Parathyroid adenoma (tissue), 2 donors: ENCODE results near the gene SFMBT2.
"Not testable (repeated sequence)": the region's sequence is repeated elsewhere in the genome, so short reads cannot be mapped to it uniquely, and the experiment has no call there.

ENCODE experiments used
- H2AFZ ChIP-seq: fragments of 300-600 bp; sonication (generic); one replicate; pipeline ENCODE4 v1.7.0; 2017; ENCODE audit warnings: antibody characterized with exemption, mild to moderate bottlenecking
- H3K27ac ChIP-seq: fragments of 300-600 bp; sonication (generic); one replicate; pipeline ENCODE4 v1.7.0; 2017
- H3K27me3 ChIP-seq: fragments of 300-600 bp; sonication (generic); one replicate; pipeline ENCODE4 v1.7.0; 2017; ENCODE audit warnings: low read length; ENCODE audit not compliant: control insufficient read depth, insufficient read depth
- H3K36me3 ChIP-seq: fragments of 300-600 bp; sonication (generic); one replicate; pipeline ENCODE4 v1.7.0; 2017; ENCODE audit warnings: low read length; ENCODE audit not compliant: control insufficient read depth, insufficient read depth
- H3K4me1 ChIP-seq: fragments of 300-600 bp; sonication (generic); one replicate; pipeline ENCODE4 v1.7.0; 2017; ENCODE audit warnings: control low read depth
- H3K4me2 ChIP-seq: fragments of 300-600 bp; sonication (generic); one replicate; pipeline ENCODE4 v1.7.0; 2017; ENCODE audit warnings: low read length
- H3K4me3 ChIP-seq: fragments of 300-600 bp; sonication (generic); one replicate; pipeline ENCODE4 v1.7.0; 2017; ENCODE audit warnings: low read depth, low read length
- H3K79me2 ChIP-seq: fragments of 300-600 bp; sonication (generic); one replicate; pipeline ENCODE4 v1.7.0; 2017; ENCODE audit warnings: control low read depth
- H3K9ac ChIP-seq: fragments of 300-600 bp; sonication (generic); one replicate; pipeline ENCODE4 v1.7.0; 2017; ENCODE audit warnings: mild to moderate bottlenecking
- H3K9me3 ChIP-seq: fragments of 300-600 bp; sonication (generic); one replicate; pipeline ENCODE4 v1.7.0; 2017; ENCODE audit warnings: low read length; ENCODE audit not compliant: control insufficient read depth
- CTCF ChIP-seq: fragments of 300-600 bp; sonication (generic); IDR thresholded peaks from one replicate; pipeline ENCODE4 v1.7.0; 2017; ENCODE audit warnings: antibody characterized with exemption, mild to moderate bottlenecking
- donor health status: primary hyperparathyroidism.

Gene SFMBT2

GRCh38 chr10:7302392-7302906 is 108.4 kb downstream of the SFMBT2 start:
- no peak for TF ChIP-seq CTCF
- Histone ChIP-seq H2AFZ (no peak overlapping the region), H3K9me3 (no peaks in the 10 kb centered on the region), H3K27me3 (no peaks in the 10 kb centered on the region), H3K4me2 (no peak overlapping the region), H3K4me1 (no peaks in the 10 kb centered on the region), H3K9ac (no peak overlapping the region), H3K36me3 (no peaks in the 10 kb centered on the region), H3K27ac (no peak overlapping the region), H3K4me3 (no peak overlapping the region), H3K79me2 (peaks cover 12% of the 10 kb centered on the region)

- Histone ChIP-seq H2AFZ (no peak overlapping the region), H3K4me1 (no peaks in the 10 kb centered on the region), H3K27me3 (no peaks in the 10 kb centered on the region), H3K9me3 (no peaks in the 10 kb centered on the region), H3K27ac (no peak overlapping the region), H3K79me2 (peaks cover 20% of the 10 kb centered on the region), H3K4me2 (no peak overlapping the region), H3K4me3 (no peak overlapping the region), H3K9ac (no peak overlapping the region), H3K36me3 (no peaks in the 10 kb centered on the region)
- no peak for TF ChIP-seq CTCF
Observed at GRCh38 chr10:7301006-7301778, 109.6 kb downstream of the SFMBT2 start.

GRCh38 chr10:7300384-7300971 is 110.4 kb downstream of the SFMBT2 start:
- Histone ChIP-seq H3K4me1 (no peaks in the 10 kb centered on the region), H3K9me3 (no peaks in the 10 kb centered on the region)

GRCh38 chr10:7299601-7300325 is 111.1 kb downstream of the SFMBT2 start:
- H2AFZ ChIP-seq, H3K4me1 ChIP-seq, H3K4me2 ChIP-seq, H3K27ac ChIP-seq, H3K9ac ChIP-seq, H3K9me3 ChIP-seq, H3K4me3 ChIP-seq, H3K27me3 ChIP-seq, H3K36me3 ChIP-seq: not testable (repeated sequence)
- H3K79me2 ChIP-seq: peaks cover 20% of the 10 kb centered on the region

More at GRCh38 chr10:7300384-7300971, 110.4 kb downstream of the SFMBT2 start:
- H2AFZ ChIP-seq: no peak overlapping the region
- no peak for TF ChIP-seq CTCF
- H3K36me3 ChIP-seq: no peaks in the 10 kb centered on the region
- no peak overlapping the region for H3K4me2 ChIP-seq
- no peaks in the 10 kb centered on the region for H3K27me3 ChIP-seq
- no peak overlapping the region for H3K27ac ChIP-seq
- H3K4me3 ChIP-seq: no peak overlapping the region
- H3K9ac ChIP-seq: no peak overlapping the region
- H3K79me2 ChIP-seq: peaks cover 20% of the 10 kb centered on the region

GRCh38 chr10:7298495-7298894 is 112.3 kb downstream of the SFMBT2 start:
- Histone ChIP-seq H3K4me1 (no peaks in the 10 kb centered on the region), H3K9me3 (no peaks in the 10 kb centered on the region), H3K4me2 (no peak overlapping the region), H3K36me3 (no peaks in the 10 kb centered on the region), H3K27me3 (no peaks in the 10 kb centered on the region), H3K79me2 (peaks cover 16% of the 10 kb centered on the region), H3K27ac (no peak overlapping the region), H3K4me3 (no peak overlapping the region), H3K9ac (no peak overlapping the region), H2AFZ (no peak overlapping the region)
- no peak for TF ChIP-seq CTCF
